Keratinocyte (primary cell): ENCODE results near the gene OTX2. TPM values are rescaled to one million over a fixed set of nuclear protein-coding genes. Genes with fewer than 3 reads are reported as not detected.

Source experiments
- DNase-seq: peaks from one replicate; pipeline ENCODE4 v3.0.0-alpha.2; 2011; ENCODE audit warnings: low read depth, missing footprints, low spot score
- FAIRE-seq: peaks from 2 replicates; lab custom pipeline; 2011; peaks lifted over from hg19 to GRCh38; lab: Jason Lieb, UNC
- H2AFZ ChIP-seq: 2 replicates; pipeline ENCODE4 v1.6.0; 2012; ENCODE audit warnings: low read length, control low read depth, inconsistent platforms; ENCODE audit not compliant: control insufficient read depth
- H3K27ac ChIP-seq: 2 replicates; pipeline ENCODE4 v1.5.1; 2011; ENCODE audit warnings: low read length; ENCODE audit not compliant: control insufficient read depth, insufficient read depth
- H3K27me3 ChIP-seq: 3 replicates; pipeline ENCODE4 v1.6.0; 2011; ENCODE audit warnings: low read length; ENCODE audit not compliant: control insufficient read depth, insufficient read depth; ENCODE audit errors: extremely low read depth
- H3K36me3 ChIP-seq, 2 experiments: 2 replicates in 1 of 2; 3 replicates in 1 of 2; pipeline ENCODE4 v1.5.1; 2011; ENCODE audit warnings: low read length in 2 of 2, mild to moderate bottlenecking in 1 of 2; ENCODE audit not compliant: control insufficient read depth in 2 of 2, insufficient read depth in 2 of 2; ENCODE audit errors: extremely low read depth in 1 of 2
- H3K4me1 ChIP-seq: 3 replicates; pipeline ENCODE4 v1.5.1; 2011; ENCODE audit warnings: low read length; ENCODE audit not compliant: control insufficient read depth, insufficient read depth; ENCODE audit errors: extremely low read depth
- H3K4me2 ChIP-seq: 3 replicates; pipeline ENCODE4 v1.6.0; 2011; ENCODE audit warnings: low read depth, low read length; ENCODE audit not compliant: control insufficient read depth, insufficient read depth; ENCODE audit errors: extremely low read depth
- H3K4me3 ChIP-seq, 3 experiments: fragments of 200-600 bp in 1 of 3; sonication (generic) in 1 of 3; 2 replicates in 2 of 3; 3 replicates in 1 of 3; pipeline ENCODE4 v1.5.1; 2011 to 2016; ENCODE audit warnings: low read length in 3 of 3, mild to moderate bottlenecking in 3 of 3, control low read depth in 2 of 3, inconsistent platforms in 1 of 3, low read depth in 1 of 3, mixed read lengths in 1 of 3, mixed run types in 1 of 3, moderate library complexity in 1 of 3; ENCODE audit not compliant: control insufficient read depth in 2 of 3, insufficient read depth in 2 of 3; ENCODE audit errors: extremely low read depth in 1 of 3
- H3K79me2 ChIP-seq: 2 replicates; pipeline ENCODE4 v1.6.0; 2012; ENCODE audit warnings: low read length; ENCODE audit not compliant: control insufficient read depth, insufficient read depth
- H3K9ac ChIP-seq: 3 replicates; pipeline ENCODE4 v1.6.0; 2011; ENCODE audit warnings: low read length; ENCODE audit not compliant: control insufficient read depth, insufficient read depth; ENCODE audit errors: extremely low read depth
- H3K9me1 ChIP-seq: 3 replicates; pipeline ENCODE4 v1.6.0; 2011; ENCODE audit warnings: low read length; ENCODE audit not compliant: control insufficient read depth, insufficient read depth; ENCODE audit errors: extremely low read depth
- H3K9me3 ChIP-seq: 2 replicates; pipeline ENCODE4 v1.5.1; 2012; ENCODE audit warnings: low read depth, low read length; ENCODE audit not compliant: control insufficient read depth
- H4K20me1 ChIP-seq: 3 replicates; pipeline ENCODE4 v1.6.0; 2011; ENCODE audit warnings: low read length; ENCODE audit not compliant: control insufficient read depth, insufficient read depth; ENCODE audit errors: extremely low read depth
- EZH2 ChIP-seq: IDR thresholded peaks from one replicate; pipeline ENCODE4 v1.6.1; 2012; ENCODE audit warnings: inconsistent platforms, mild to moderate bottlenecking, low read length, moderate library complexity
- dilution Hi-C: fragments of 300-500 bp; cut with MboI; formaldehyde crosslinking; loops from one replicate; pipeline ENCODE4 v1.7.0; 2020; ENCODE audit warnings: low sequenced_read_pairs; ENCODE audit not compliant: extremely low pct_ligation_motif_present
- polyA plus RNA-seq, 5 experiments: library from polyadenylated mRNA; depleted of rRNA in 3 of 5; stranded (reverse) in 3 of 5; stranded (forward) in 1 of 5; unstranded in 1 of 5; fragments of >200 nt; gene quantifications; 1 replicate in 1 of 5; 2 replicates in 3 of 5; 3 replicates in 1 of 5; pipeline versions ENCODE4 v1.2.1 to v1.2.3, GENCODE V29; 2011 to 2012; ENCODE audit warnings: missing spikeins in 2 of 5, low read depth in 1 of 5, low replicate concordance in 1 of 5
- TF ChIP-seq, protein P1 (sequence below), 3 experiments: IDR thresholded peaks in 1 of 3; conservative IDR thresholded peaks in 1 of 3; optimal IDR thresholded peaks in 1 of 3; 2 replicates in 2 of 3; 3 replicates in 1 of 3; pipeline versions ENCODE3 to v1.5.1; 2011; ENCODE audit warnings: low read length in 3 of 3, mild to moderate bottlenecking in 3 of 3, moderate library complexity in 2 of 3, control low read depth in 1 of 3, inconsistent platforms in 1 of 3; ENCODE audit not compliant: insufficient read depth in 2 of 3; ENCODE audit errors: extremely low read depth in 1 of 3

The OTX2 gene
- polyA plus RNA-seq, 1 donor (not counting 4 experiments of a cell fraction or from before 2014, with no cell fraction given): not detected

- FAIRE-seq: no peak
- H3K27me3 ChIP-seq: peaks cover 3% of the 10 kb centered on the region
- H2AFZ ChIP-seq: no peak overlapping the region
- no peak overlapping the region for H3K27ac ChIP-seq
- H4K20me1 ChIP-seq: no peaks in the 10 kb centered on the region
- no peaks in the 10 kb centered on the region for H3K4me1 ChIP-seq
- dilution Hi-C loops: no loop called here
- H3K9me1 ChIP-seq: no peaks in the 10 kb centered on the region
- no peak overlapping the region for H3K4me3 ChIP-seq
- no peaks in the 10 kb centered on the region for H3K36me3 ChIP-seq
- H3K9me3 ChIP-seq: no peaks in the 10 kb centered on the region
- H3K79me2 ChIP-seq: no peaks in the 10 kb centered on the region
- TF ChIP-seq EZH2: no peak
- TF ChIP-seq, protein P1, sequence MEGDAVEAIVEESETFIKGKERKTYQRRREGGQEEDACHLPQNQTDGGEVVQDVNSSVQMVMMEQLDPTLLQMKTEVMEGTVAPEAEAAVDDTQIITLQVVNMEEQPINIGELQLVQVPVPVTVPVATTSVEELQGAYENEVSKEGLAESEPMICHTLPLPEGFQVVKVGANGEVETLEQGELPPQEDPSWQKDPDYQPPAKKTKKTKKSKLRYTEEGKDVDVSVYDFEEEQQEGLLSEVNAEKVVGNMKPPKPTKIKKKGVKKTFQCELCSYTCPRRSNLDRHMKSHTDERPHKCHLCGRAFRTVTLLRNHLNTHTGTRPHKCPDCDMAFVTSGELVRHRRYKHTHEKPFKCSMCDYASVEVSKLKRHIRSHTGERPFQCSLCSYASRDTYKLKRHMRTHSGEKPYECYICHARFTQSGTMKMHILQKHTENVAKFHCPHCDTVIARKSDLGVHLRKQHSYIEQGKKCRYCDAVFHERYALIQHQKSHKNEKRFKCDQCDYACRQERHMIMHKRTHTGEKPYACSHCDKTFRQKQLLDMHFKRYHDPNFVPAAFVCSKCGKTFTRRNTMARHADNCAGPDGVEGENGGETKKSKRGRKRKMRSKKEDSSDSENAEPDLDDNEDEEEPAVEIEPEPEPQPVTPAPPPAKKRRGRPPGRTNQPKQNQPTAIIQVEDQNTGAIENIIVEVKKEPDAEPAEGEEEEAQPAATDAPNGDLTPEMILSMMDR (optimal IDR thresholded peaks at IDR 0.05 in 1 of 3, IDR thresholded peaks at IDR 0.05 in 1 of 3, conservative IDR thresholded peaks at IDR 0.05 in 1 of 3; ENCODE audit: extremely low read depth in 1 of 3, insufficient read depth in 2 of 3, low read length in 3 of 3): no peak
- DNase-seq: no peak
- no peak overlapping the region for H3K4me2 ChIP-seq
- H3K9ac ChIP-seq: no peak overlapping the region
These were observed 46.9 kb upstream of the OTX2 start for GRCh38 chr14:56857216-56857615.

GRCh38 chr14:56855891-56856461 lies 45.7 kb upstream of the OTX2 start:
- TF ChIP-seq EZH2: no peak
- TF ChIP-seq, protein P1 (optimal IDR thresholded peaks at IDR 0.05 in 1 of 3, IDR thresholded peaks at IDR 0.05 in 1 of 3, conservative IDR thresholded peaks at IDR 0.05 in 1 of 3; ENCODE audit: extremely low read depth in 1 of 3, insufficient read depth in 2 of 3, low read length in 3 of 3): no peak
- no peak overlapping the region for H2AFZ ChIP-seq
- H3K79me2 ChIP-seq: no peaks in the 10 kb centered on the region
- H3K36me3 ChIP-seq: no peaks in the 10 kb centered on the region
- H3K4me1 ChIP-seq: no peaks in the 10 kb centered on the region
- no peak overlapping the region for H3K27ac ChIP-seq
- no peaks in the 10 kb centered on the region for H3K9me3 ChIP-seq
- H3K27me3 ChIP-seq: peaks cover 3% of the 10 kb centered on the region
- no peaks in the 10 kb centered on the region for H4K20me1 ChIP-seq
- DNase-seq: no peak
- dilution Hi-C loops: no loop called here
- no peak overlapping the region for H3K4me2 ChIP-seq
- no peak overlapping the region for H3K9ac ChIP-seq
- no peaks in the 10 kb centered on the region for H3K9me1 ChIP-seq
- FAIRE-seq: no peak
- no peak overlapping the region for H3K4me3 ChIP-seq
